GM12878 (cell line): ENCODE results near the gene ATF2. TPM values are rescaled to one million over a fixed set of nuclear protein-coding genes. Genes with fewer than 3 reads are reported as not detected.

Source experiments
- ATAC-seq: fragments of 200-7000 bp; cut with Tn5 transposase; 3 replicates; pipeline ENCODE4 v1.9.1; 2020; ENCODE audit warnings: mild to moderate bottlenecking, moderate library complexity
- BruUV-seq: library from RNA; stranded (reverse); fragments of 400-500 nt; replicated peaks from 2 replicates; lab custom pipeline; 2021; lab: Mats Ljungman, UMichigan
- CTCF ChIA-PET: fragments of 300-600 bp; sonication (Branson Sonifier 250); formaldehyde crosslinking; extraction: SDS; loops from one replicate; lab custom pipeline; 2021; ENCODE audit warnings: inconsistent platforms; lab: Yijun Ruan, JAX
- POLR2A ChIA-PET: fragments of 350-600 bp; formaldehyde crosslinking; extraction: SDS; loops from one replicate; lab custom pipeline; 2021; ENCODE audit warnings: inconsistent platforms; lab: Charles Lee
- RAD21 ChIA-PET: fragments of 300-600 bp; sonication (Branson Sonifier 250); formaldehyde crosslinking; loops from one replicate; lab custom pipeline; 2023; ENCODE audit warnings: antibody characterized with exemption; ENCODE audit not compliant: unreplicated experiment; lab: Charles Lee
- SMC1A ChIA-PET: fragments of 300-600 bp; sonication (Branson Sonifier 250); formaldehyde crosslinking; loops from one replicate; lab custom pipeline; 2023; ENCODE audit not compliant: unreplicated experiment, uncharacterized antibody; lab: Charles Lee
- DNase-seq: peaks from one replicate; pipeline ENCODE4 v3.0.0-alpha.2; 2011; ENCODE audit warnings: low read depth, low spot score
- FAIRE-seq: peaks from 3 replicates; lab custom pipeline; 2011; peaks lifted over from hg19 to GRCh38; lab: Jason Lieb, UNC
- H2AFZ ChIP-seq: 2 replicates; pipeline ENCODE4 v1.6.0; 2011; ENCODE audit warnings: low read depth, low read length, control low read depth; ENCODE audit not compliant: control insufficient read depth
- H3K27ac ChIP-seq: 2 replicates; pipeline ENCODE4 v1.5.1; 2011; ENCODE audit warnings: control low read depth; ENCODE audit not compliant: control insufficient read depth, insufficient read depth
- H3K27me3 ChIP-seq, 2 experiments: replicated peaks in 1 of 2; 2 replicates each; pipeline versions ENCODE4 v1.6.0 to v1.6.1; 2011; ENCODE audit warnings: low read length in 1 of 2; ENCODE audit not compliant: control insufficient read depth in 2 of 2, insufficient read depth in 2 of 2
- H3K36me3 ChIP-seq, 2 experiments: 2 replicates each; pipeline ENCODE4 v1.5.1; 2011; ENCODE audit warnings: low read length in 1 of 2; ENCODE audit not compliant: control insufficient read depth in 2 of 2, insufficient read depth in 2 of 2
- H3K4me1 ChIP-seq: 2 replicates; pipeline ENCODE4 v1.6.1; 2011; ENCODE audit warnings: mild to moderate bottlenecking, low read length, moderate library complexity, mixed read lengths; ENCODE audit not compliant: control insufficient read depth, insufficient read depth
- H3K4me2 ChIP-seq: 2 replicates; pipeline ENCODE4 v1.6.0; 2011; ENCODE audit warnings: control low read depth; ENCODE audit not compliant: control insufficient read depth, insufficient read depth
- H3K4me3 ChIP-seq: fragments of 200-600 bp; sonication (generic); 2 replicates; pipeline ENCODE4 v1.5.1; 2016
- H3K79me2 ChIP-seq: 2 replicates; pipeline ENCODE4 v1.6.0; 2011; ENCODE audit warnings: low read length; ENCODE audit not compliant: control insufficient read depth, insufficient read depth
- H3K9ac ChIP-seq: 2 replicates; pipeline ENCODE4 v1.8.0; 2011; ENCODE audit warnings: low read length, control low read depth, mixed read lengths; ENCODE audit not compliant: control insufficient read depth, insufficient read depth
- H3K9me3 ChIP-seq: replicated peaks from 3 replicates; pipeline ENCODE4 v1.5.1; 2011; ENCODE audit warnings: mild to moderate bottlenecking, low read length; ENCODE audit not compliant: control insufficient read depth, insufficient read depth
- H4K20me1 ChIP-seq: 2 replicates; pipeline ENCODE4 v1.6.0; 2011; ENCODE audit not compliant: control insufficient read depth, insufficient read depth
- ASH2L ChIP-seq: fragments of 300-600, 200-600 bp; sonication (generic); IDR thresholded peaks from 2 replicates; pipeline ENCODE4 v1.6.1; 2017; ENCODE audit warnings: low read depth, mild to moderate bottlenecking, borderline replicate concordance
- BCL3 ChIP-seq: IDR thresholded peaks from 2 replicates; pipeline ENCODE4 v1.6.1; 2011; ENCODE audit warnings: borderline replicate concordance, low read depth, mild to moderate bottlenecking, moderate library complexity, low read length; ENCODE audit not compliant: insufficient read depth, poor library complexity, severe bottlenecking
- CBFB ChIP-seq: IDR thresholded peaks from 2 replicates; pipeline ENCODE4 v1.6.1; 2016; ENCODE audit warnings: antibody characterized with exemption, low read depth
- NBN ChIP-seq: fragments of 450-650 bp; IDR thresholded peaks from 2 replicates; pipeline ENCODE4 v1.6.1; 2016
- NFYA ChIP-seq: IDR thresholded peaks from 2 replicates; pipeline ENCODE4 v1.6.1; 2011; ENCODE audit warnings: low read depth, mild to moderate bottlenecking, low read length, improper control_type of control experiment, borderline replicate concordance
- SMARCA5 ChIP-seq: fragments of 450-650 bp; IDR thresholded peaks from 2 replicates; pipeline ENCODE4 v1.6.1; 2017; ENCODE audit warnings: mild to moderate bottlenecking
- ZBTB40 ChIP-seq: fragments of 450-650 bp; IDR thresholded peaks from 2 replicates; pipeline ENCODE4 v1.6.1; 2016; ENCODE audit warnings: mild to moderate bottlenecking, moderate library complexity, borderline replicate concordance
- WGBS: methylation state at CpG from one replicate; pipeline ENCODE4 v1.1.6; 2016; ENCODE audit warnings: low lambda C conversion rate; ENCODE audit not compliant: insufficient replicate concordance, insufficient coverage; ENCODE audit errors: missing lambda C conversion rate; 5-methylcytosine and 5-hydroxymethylcytosine counted together
- in situ Hi-C: fragments of 300-500 bp; cut with MboI; formaldehyde crosslinking; loops from 9 replicates; pipeline ENCODE4 v1.14.3; 2018; ENCODE audit warnings: mixed read lengths
- intact Hi-C: fragments of 100-400 bp; cut with micrococcal nuclease; formaldehyde crosslinking; loops from one replicate; pipeline ENCODE4 v1.14.2; 2022; ENCODE audit not compliant: unreplicated experiment
- polyA plus RNA-seq, 11 experiments: library from polyadenylated mRNA; depleted of rRNA in 4 of 11; unstranded in 6 of 11; stranded (reverse) in 5 of 11; fragments of >200 nt; fragmentation: Nextera tagmentation in 4 of 11; fragmentation: Illumina TruSeq in 1 of 11; extraction: Ambion mirVana in 4 of 11; extraction: Trizol in 1 of 11; gene quantifications; 1 replicate in 1 of 11; 2 replicates in 10 of 11; pipeline versions ENCODE4 v1.2.1 to v1.2.3, GENCODE V29; 2011 to 2016; ENCODE audit warnings: inconsistent platforms in 2 of 11, missing spikeins in 2 of 11, low read depth in 1 of 11
- total RNA-seq, 4 experiments: library from RNA; depleted of rRNA in 3 of 4; stranded (reverse); fragments of >200 nt in 3 of 4; fragmentation: Illumina TruSeq in 1 of 4; extraction: Trizol in 1 of 4; gene quantifications; 2 replicates each; pipeline versions ENCODE4 v1.2.1 to v1.2.3, GENCODE V29; 2013 to 2021
- TF ChIP-seq, protein P1 (sequence below): fragments of 450-650 bp; IDR thresholded peaks from 2 replicates; pipeline ENCODE4 v1.6.1; 2017; ENCODE audit warnings: borderline replicate concordance
- TF ChIP-seq, protein P2 (sequence below): IDR thresholded peaks from 2 replicates; pipeline ENCODE4 v1.6.1; 2011; ENCODE audit warnings: borderline replicate concordance, low read depth, mild to moderate bottlenecking, moderate library complexity, mixed read lengths, low read length; ENCODE audit not compliant: insufficient read depth; ENCODE audit errors: extremely low read length
- TF ChIP-seq, protein P3 (sequence below): fragments of 150-350 bp; IDR thresholded peaks from 2 replicates; pipeline ENCODE4 v1.6.1; 2014; ENCODE audit warnings: mild to moderate bottlenecking, low read depth, low read length

The ATF2 gene
- total and polyA plus RNA-seq, 10 of the 15 experiments (the other 5 are each of a cell fraction or from before 2014, with no cell fraction given) = 10.3 to 78.0 (median 36.0) TPM

- TF ChIP-seq ZBTB40 (peak; percentile 100), SMARCA5 (no peak), NBN (0 out of 2 replicates have a peak, but pooled peaks have one; percentile 56), ASH2L (no peak), CBFB (peak; percentile 41; the same call in 1 of the 2 replicates)
Observed at GRCh38 chr2:175181104-175181876, 13.3 kb upstream of the ATF2 start, which contains the start of gene ATP5MC3 (continued).

DNA sequence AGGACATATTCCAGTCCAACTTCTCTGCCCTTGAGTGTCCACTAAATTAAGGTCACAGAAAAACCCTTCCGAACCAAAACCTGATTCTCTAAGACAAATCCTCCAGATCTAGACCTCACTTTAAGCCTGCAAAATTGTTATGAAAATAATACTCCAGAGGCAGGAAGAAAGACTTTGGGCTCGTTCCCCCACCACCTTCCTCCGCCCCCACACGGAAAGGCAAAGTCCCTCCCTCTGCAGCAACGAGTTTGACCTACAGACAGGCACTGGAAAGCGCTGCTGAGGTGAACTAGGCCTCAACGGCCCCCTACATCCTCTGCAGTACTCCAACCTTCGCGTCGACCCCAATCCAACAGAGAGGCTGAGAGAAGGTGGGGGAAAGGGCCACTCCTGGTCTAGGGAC is 12.7 kb upstream of the ATF2 start:
- no peaks in the 10 kb centered on the region for H3K4me1 ChIP-seq
- SMC1A ChIA-PET = interaction anchor here (1.1 to 5.3 kb wide), 4 partner anchors 12 to 69 kb away, joined by 3 to 22 read pairs (median 9); partner anchors contain the start of gene ATF2
- in situ Hi-C loops (no loop called here), intact Hi-C loops (loop anchor here (1.0 kb wide), 1 partner anchor 12 kb away; the partner anchor contains the start of gene ATF2)
- RAD21 ChIA-PET = interaction anchor here (2.3 kb wide), 1 partner anchor 69 kb away, joined by 5 read pairs; no protein-coding TSS in a partner anchor
- H3K4me2 ChIP-seq = peak overlapping the region; percentile 39
- H3K9me3 ChIP-seq = no peaks in the 10 kb centered on the region; the same call in 2 of the 3 replicates
- CTCF ChIA-PET = interaction anchor here (1.3 kb wide), 1 partner anchor 12 kb away, joined by 3 read pairs; no protein-coding TSS in a partner anchor
- no TSS peak for BruUV-seq
- peak overlapping the region; percentile 83 for H3K4me3 ChIP-seq
- WGBS = 1% methylated on average over 10 of the region's 10 CpGs
- H2AFZ ChIP-seq = peak overlapping the region; percentile 99
- H3K79me2 ChIP-seq = peaks cover 45% of the 10 kb centered on the region
- peaks cover 2 to 24% of the 10 kb centered on the region in 2 experiments; a peak in 3 of 4 replicates for H3K36me3 ChIP-seq
- DNase-seq (no peak), FAIRE-seq (no peak), ATAC-seq (peak; percentile 84)
- H3K27ac ChIP-seq = peak overlapping the region; percentile 69
- POLR2A ChIA-PET = interaction anchor here (1.6 to 1.8 kb wide), 2 partner anchors 12 to 14 kb away, joined by 6 to 7 read pairs; partner anchors contain the start of gene ATF2
- H4K20me1 ChIP-seq = no peaks in the 10 kb centered on the region
- peak overlapping the region; percentile 80 for H3K9ac ChIP-seq
- H3K27me3 ChIP-seq = no peaks in the 10 kb centered on the region
- TF ChIP-seq, protein P1, sequence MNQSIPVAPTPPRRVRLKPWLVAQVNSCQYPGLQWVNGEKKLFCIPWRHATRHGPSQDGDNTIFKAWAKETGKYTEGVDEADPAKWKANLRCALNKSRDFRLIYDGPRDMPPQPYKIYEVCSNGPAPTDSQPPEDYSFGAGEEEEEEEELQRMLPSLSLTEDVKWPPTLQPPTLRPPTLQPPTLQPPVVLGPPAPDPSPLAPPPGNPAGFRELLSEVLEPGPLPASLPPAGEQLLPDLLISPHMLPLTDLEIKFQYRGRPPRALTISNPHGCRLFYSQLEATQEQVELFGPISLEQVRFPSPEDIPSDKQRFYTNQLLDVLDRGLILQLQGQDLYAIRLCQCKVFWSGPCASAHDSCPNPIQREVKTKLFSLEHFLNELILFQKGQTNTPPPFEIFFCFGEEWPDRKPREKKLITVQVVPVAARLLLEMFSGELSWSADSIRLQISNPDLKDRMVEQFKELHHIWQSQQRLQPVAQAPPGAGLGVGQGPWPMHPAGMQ = no peak
- TF ChIP-seq, protein P2, sequence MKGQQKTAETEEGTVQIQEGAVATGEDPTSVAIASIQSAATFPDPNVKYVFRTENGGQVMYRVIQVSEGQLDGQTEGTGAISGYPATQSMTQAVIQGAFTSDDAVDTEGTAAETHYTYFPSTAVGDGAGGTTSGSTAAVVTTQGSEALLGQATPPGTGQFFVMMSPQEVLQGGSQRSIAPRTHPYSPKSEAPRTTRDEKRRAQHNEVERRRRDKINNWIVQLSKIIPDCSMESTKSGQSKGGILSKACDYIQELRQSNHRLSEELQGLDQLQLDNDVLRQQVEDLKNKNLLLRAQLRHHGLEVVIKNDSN = no peak
- TF ChIP-seq BCL3 (no peak), NFYA (no peak)
- TF ChIP-seq, protein P3, sequence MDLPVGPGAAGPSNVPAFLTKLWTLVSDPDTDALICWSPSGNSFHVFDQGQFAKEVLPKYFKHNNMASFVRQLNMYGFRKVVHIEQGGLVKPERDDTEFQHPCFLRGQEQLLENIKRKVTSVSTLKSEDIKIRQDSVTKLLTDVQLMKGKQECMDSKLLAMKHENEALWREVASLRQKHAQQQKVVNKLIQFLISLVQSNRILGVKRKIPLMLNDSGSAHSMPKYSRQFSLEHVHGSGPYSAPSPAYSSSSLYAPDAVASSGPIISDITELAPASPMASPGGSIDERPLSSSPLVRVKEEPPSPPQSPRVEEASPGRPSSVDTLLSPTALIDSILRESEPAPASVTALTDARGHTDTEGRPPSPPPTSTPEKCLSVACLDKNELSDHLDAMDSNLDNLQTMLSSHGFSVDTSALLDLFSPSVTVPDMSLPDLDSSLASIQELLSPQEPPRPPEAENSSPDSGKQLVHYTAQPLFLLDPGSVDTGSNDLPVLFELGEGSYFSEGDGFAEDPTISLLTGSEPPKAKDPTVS = no peak
